Left cardiac atrium (tissue), 2 donors: ENCODE data around the gene OR52I2. TPM values are rescaled to one million over a fixed set of nuclear protein-coding genes. Genes with fewer than 3 reads are reported as not detected.

Experiments used
- total RNA-seq, 2 donors: library from RNA; stranded (reverse); fragmentation: NEBNext Ultra II Directional; extraction: Animal tissue kit (Norgen Biotek cat#: 25700); gene quantifications; one replicate each; pipeline ENCODE4 v1.2.1, GENCODE V29; 2021
- donor health status: DM: no; HTN: yes; CAD: no; lungs with severe emphysema.
- donor health status: DM: yes; HTN: yes; CAD: no.

OR52I2 gene
- total RNA-seq, 2 donors from 2014 or later, result not detected

Other genes with a start within 250 kb of the OR52I2 start
- not detected for gene OR52B4, start 213.4 kb upstream of the OR52I2 start, total RNA-seq
- gene TRIM21, start 188.0 kb upstream of the OR52I2 start, total RNA-seq, result 10 to 100 TPM in 1 of 2 donors, 1 to 10 TPM in 1; 9.7 to 11.0 TPM
- gene OR52K2, start 132.4 kb upstream of the OR52I2 start, total RNA-seq, result not detected
- not detected for gene OR52K1, start 99.1 kb upstream of the OR52I2 start, total RNA-seq
- not detected for gene OR52M1, start 36.6 kb upstream of the OR52I2 start, total RNA-seq
- not detected for gene OR52I1, start 12.3 kb downstream of the OR52I2 start, total RNA-seq
- gene TRIM68, start 26.5 kb downstream of the OR52I2 start, total RNA-seq, result 10 to 100 TPM in 1 of 2 donors, 1 to 10 TPM in 1; 9.4 to 10.3 TPM
- gene OR51D1, start 55.7 kb downstream of the OR52I2 start, total RNA-seq, result not detected
- under 1 TPM; 0.34 to 0.91 TPM for gene OR51E1, start 62.2 kb downstream of the OR52I2 start, total RNA-seq
- gene OR51E2, start 116.1 kb downstream of the OR52I2 start, total RNA-seq, result under 1 TPM; 0.09 to 0.31 TPM
- not detected for gene MMP26, start 123.0 kb downstream of the OR52I2 start, total RNA-seq
- gene OR51F1, start 188.2 kb downstream of the OR52I2 start, total RNA-seq, result not detected
- gene OR52R1, start 222.6 kb downstream of the OR52I2 start, total RNA-seq, result not detected
- not detected for gene OR51F2, start 239.6 kb downstream of the OR52I2 start, total RNA-seq